AG04450 (cell line): ENCODE data around the gene ZNF266. TPM values are rescaled to one million over a fixed set of nuclear protein-coding genes. Genes with fewer than 3 reads are reported as not detected.

ENCODE experiments used
- CTCF ChIA-PET: fragments of 300-600, 350-600 bp; formaldehyde crosslinking; extraction: SDS; loops from one replicate; lab custom pipeline; 2022; ENCODE audit warnings: antibody characterized with exemption, inconsistent platforms; lab: Charles Lee
- POLR2A ChIA-PET: fragments of 350-600 bp; formaldehyde crosslinking; extraction: SDS; loops from one replicate; lab custom pipeline; 2021; ENCODE audit warnings: antibody characterized with exemption, inconsistent platforms; lab: Yijun Ruan, JAX
- DNase-seq: peaks from one replicate; pipeline ENCODE4 v3.0.0-alpha.2; 2011; ENCODE audit warnings: low read depth, low spot score
- H3K27ac ChIP-seq: one replicate; pipeline ENCODE4 v1.5.1; 2012; ENCODE audit warnings: low read depth, low read length, control low read depth
- H3K27me3 ChIP-seq: one replicate; pipeline ENCODE4 v1.6.0; 2012; ENCODE audit warnings: low read length; ENCODE audit not compliant: control insufficient read depth, insufficient read depth
- H3K4me3 ChIP-seq: 2 replicates; pipeline ENCODE4 v1.5.1; 2011; ENCODE audit warnings: mild to moderate bottlenecking, low read depth, low read length, control low read depth
- H3K9me3 ChIP-seq: 2 replicates; pipeline ENCODE4 v1.5.1; 2012; ENCODE audit warnings: low read length; ENCODE audit not compliant: control insufficient read depth, insufficient read depth
- polyA plus RNA-seq: library from polyadenylated mRNA; depleted of rRNA; stranded (reverse); fragments of >200 nt; gene quantifications from 2 replicates; pipeline ENCODE4 v1.2.3, GENCODE V29; 2011; rRNA removed
- TF ChIP-seq, protein P1 (sequence below): IDR thresholded peaks from 2 replicates; pipeline ENCODE4 v1.5.1; 2011; ENCODE audit warnings: low read depth, low read length, control low read depth, inconsistent platforms

ZNF266 gene
- polyA plus RNA-seq, 1 experiment = 29.0 TPM

GRCh38 chr19:9381361-9381785, 54.0 kb downstream of the ZNF266 start:
- ChIA-PET CTCF (no interaction called here), POLR2A (no interaction called here)
- peaks cover 2% of the 10 kb centered on the region for H3K27me3 ChIP-seq
- DNase-seq = no peak
- peaks cover 57% of the 10 kb centered on the region for H3K9me3 ChIP-seq
- TF ChIP-seq, protein P1, sequence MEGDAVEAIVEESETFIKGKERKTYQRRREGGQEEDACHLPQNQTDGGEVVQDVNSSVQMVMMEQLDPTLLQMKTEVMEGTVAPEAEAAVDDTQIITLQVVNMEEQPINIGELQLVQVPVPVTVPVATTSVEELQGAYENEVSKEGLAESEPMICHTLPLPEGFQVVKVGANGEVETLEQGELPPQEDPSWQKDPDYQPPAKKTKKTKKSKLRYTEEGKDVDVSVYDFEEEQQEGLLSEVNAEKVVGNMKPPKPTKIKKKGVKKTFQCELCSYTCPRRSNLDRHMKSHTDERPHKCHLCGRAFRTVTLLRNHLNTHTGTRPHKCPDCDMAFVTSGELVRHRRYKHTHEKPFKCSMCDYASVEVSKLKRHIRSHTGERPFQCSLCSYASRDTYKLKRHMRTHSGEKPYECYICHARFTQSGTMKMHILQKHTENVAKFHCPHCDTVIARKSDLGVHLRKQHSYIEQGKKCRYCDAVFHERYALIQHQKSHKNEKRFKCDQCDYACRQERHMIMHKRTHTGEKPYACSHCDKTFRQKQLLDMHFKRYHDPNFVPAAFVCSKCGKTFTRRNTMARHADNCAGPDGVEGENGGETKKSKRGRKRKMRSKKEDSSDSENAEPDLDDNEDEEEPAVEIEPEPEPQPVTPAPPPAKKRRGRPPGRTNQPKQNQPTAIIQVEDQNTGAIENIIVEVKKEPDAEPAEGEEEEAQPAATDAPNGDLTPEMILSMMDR = no peak
- H3K4me3 ChIP-seq = no peak overlapping the region
- no peak overlapping the region for H3K27ac ChIP-seq

GRCh38 chr19:9370738-9371619, 64.4 kb downstream of the ZNF266 start:
- H3K9me3 ChIP-seq = peaks cover 17% of the 10 kb centered on the region
- no peak overlapping the region for H3K27ac ChIP-seq
- no peak for DNase-seq
- no peaks in the 10 kb centered on the region for H3K27me3 ChIP-seq
- ChIA-PET POLR2A (no interaction called here), CTCF (no interaction called here)
- no peak overlapping the region for H3K4me3 ChIP-seq
- TF ChIP-seq, protein P1 = no peak

DNA sequence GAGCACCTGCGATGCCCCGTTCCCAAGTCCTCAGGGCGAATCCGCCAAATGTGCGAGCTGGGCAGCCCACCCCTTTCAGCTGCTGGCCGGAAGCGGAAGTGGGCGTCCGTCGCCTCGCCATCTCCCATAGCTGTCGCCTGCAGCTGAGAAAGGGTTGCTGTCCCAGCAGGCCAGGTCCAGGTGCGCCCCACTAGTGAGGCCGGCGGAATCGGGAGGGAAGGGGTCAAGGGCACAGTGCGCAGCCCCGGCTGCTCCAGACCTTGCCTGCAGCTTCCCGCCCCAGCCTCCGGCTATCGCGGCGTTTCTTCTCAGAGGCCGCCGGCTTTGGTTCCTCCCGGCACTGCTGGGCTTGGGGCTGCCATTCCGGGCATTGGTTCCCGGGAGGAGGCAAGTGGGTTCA, 72.5 kb downstream of the ZNF266 start, which contains the start of gene ZNF177:
ZNF177 (plus strand) TSS at position 109 of the 400 bp plus-strand sequence. CDS start 15,299 bp downstream, outside the sequence.
- CTCF ChIA-PET = interaction anchor here (0.5 kb wide), 1 partner anchor 223 kb away, joined by 5 read pairs; no protein-coding TSS in a partner anchor
- no peak within 1 kb of the TSS for H3K27ac ChIP-seq
- peaks cover 46% of the 10 kb centered on the region for H3K9me3 ChIP-seq
- POLR2A ChIA-PET = no interaction called here
- DNase-seq = no peak
- TF ChIP-seq, protein P1 = no peak
- peak within 1 kb of the TSS; percentile 62 for H3K4me3 ChIP-seq
- H3K27me3 ChIP-seq = no peaks in the 10 kb centered on the region

Other genes starting within 250 kb of the ZNF266 start
- not detected in 2 replicates for gene OR7D4, start 216.0 kb downstream of the ZNF266 start, polyA plus RNA-seq
- not detected in 2 replicates for gene OR7E24, start 184.6 kb downstream of the ZNF266 start, polyA plus RNA-seq
- gene ZNF699, start 125.7 kb downstream of the ZNF266 start, polyA plus RNA-seq = 3.2 and 3.3 TPM in 2 replicates
- 20.9 and 27.8 TPM in 2 replicates for gene ZNF559, start 111.4 kb downstream of the ZNF266 start, polyA plus RNA-seq
- 2.3 and 3.3 TPM in 2 replicates for gene ZNF177, start 72.6 kb downstream of the ZNF266 start, polyA plus RNA-seq
- gene ZNF560, start 63.0 kb upstream of the ZNF266 start, polyA plus RNA-seq = 1.9 and 2.1 TPM in 2 replicates
- gene ZNF426, start 103.1 kb upstream of the ZNF266 start, polyA plus RNA-seq = 13.2 and 15.4 TPM in 2 replicates
- 5.3 and 6.1 TPM in 2 replicates for gene ZNF121, start 148.9 kb upstream of the ZNF266 start, polyA plus RNA-seq
- 31.3 and 39.3 TPM in 2 replicates for gene ZNF561, start 185.7 kb upstream of the ZNF266 start, polyA plus RNA-seq
- gene ZNF562, start 239.5 kb upstream of the ZNF266 start, polyA plus RNA-seq = 14.2 and 17.0 TPM in 2 replicates